ENCODE data around the gene PRKACA. TPM values are rescaled to one million over a fixed set of nuclear protein-coding genes. Genes with fewer than 3 reads are reported as not detected.

The PRKACA gene
- total and polyA plus RNA-seq, 10 of the 15 experiments (the other 5 are each of a cell fraction or from before 2014, with no cell fraction given), result 0.53 to 68.5 (median 11.2) TPM

DNA sequence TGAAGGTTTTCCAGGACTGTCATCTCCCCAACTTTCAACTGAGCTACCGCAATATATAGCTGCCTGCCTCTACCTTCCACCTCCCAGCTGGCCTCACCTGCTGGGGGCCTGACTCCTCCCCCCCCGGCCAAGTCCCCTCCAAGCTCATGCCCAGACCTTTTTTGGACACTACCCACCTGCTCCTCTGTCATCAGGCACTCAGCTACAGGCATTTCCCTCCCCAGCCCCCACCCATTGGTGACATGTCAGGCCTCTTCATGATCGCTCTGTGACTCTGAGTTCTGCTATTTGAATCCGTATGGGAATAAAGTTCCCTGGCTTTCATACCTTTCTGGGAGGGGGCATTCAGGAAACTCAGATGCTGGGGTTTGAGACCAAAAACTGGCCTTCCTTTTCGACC is 1.8 kb downstream of the PRKACA start:
- Histone ChIP-seq H3K4me3 (no peak overlapping the region), H3K4me2 (ENCODE audit: control insufficient read depth, insufficient read depth) (peak overlapping the region; percentile 10; the same call in 1 of the 2 replicates), H4K20me1 (ENCODE audit: control insufficient read depth, insufficient read depth) (no peaks in the 10 kb centered on the region), H3K4me1 (ENCODE audit: control insufficient read depth, insufficient read depth, low read length) (peaks cover 16% of the 10 kb centered on the region), H3K27me3 (replicated peaks in 1 of 2; ENCODE audit: control insufficient read depth in 2 of 2, insufficient read depth in 2 of 2, low read length in 1 of 2) (no peaks in the 10 kb centered on the region), H3K27ac (ENCODE audit: control insufficient read depth, insufficient read depth) (no peak overlapping the region), H3K36me3 (ENCODE audit: control insufficient read depth in 2 of 2, insufficient read depth in 2 of 2, low read length in 1 of 2) (peaks cover 0 to 2% of the 10 kb centered on the region in 2 experiments; a peak in 1 of 4 replicates), H3K9ac (ENCODE audit: control insufficient read depth, insufficient read depth, low read length) (no peak overlapping the region), H3K79me2 (ENCODE audit: control insufficient read depth, insufficient read depth, low read length) (peaks cover 8% of the 10 kb centered on the region), H3K9me3 (replicated peaks; ENCODE audit: control insufficient read depth, insufficient read depth, low read length) (no peaks in the 10 kb centered on the region), H2AFZ (ENCODE audit: control insufficient read depth, low read depth, low read length) (no peak overlapping the region)
- WGBS (ENCODE audit: insufficient coverage, insufficient replicate concordance, low lambda C conversion rate, missing lambda C conversion rate), result 69% methylated on average over 5 of the region's 5 CpGs
- ChIA-PET CTCF (interaction anchor here (0.9 to 5.3 kb wide), 16 partner anchors 13 to 316 kb away, joined by 3 to 38 read pairs (median 7); partner anchors contain the start of genes ASF1B, C19orf67, MISP3 and PKN1), SMC1A (ENCODE audit: uncharacterized antibody, unreplicated experiment) (interaction anchor here (0.7 to 3.0 kb wide), 8 partner anchors 12 to 248 kb away, joined by 3 to 14 read pairs (median 5); partner anchors contain the start of genes ASF1B and MISP3), POLR2A (interaction anchor here (0.5 to 2.0 kb wide), 5 partner anchors 19 to 266 kb away, joined by 3 to 7 read pairs (median 3); partner anchors contain the start of genes ADGRE5 and ASF1B), RAD21 (ENCODE audit: unreplicated experiment) (interaction anchor here (1.0 to 3.0 kb wide), 5 partner anchors 20 to 236 kb away, joined by 4 to 14 read pairs (median 8); partner anchors contain the start of gene ASF1B)
- DNase-seq (ENCODE audit: low read depth, low spot score) (no peak), ATAC-seq (no peak), FAIRE-seq (no peak)
- in situ Hi-C loops (cut with MboI) (no loop called here), intact Hi-C loops (cut with micrococcal nuclease; ENCODE audit: unreplicated experiment) (loop anchor here (5.0 kb wide), 1 partner anchor 33 kb away; no protein-coding TSS in a partner anchor)
- no peak for TF ChIP-seq FOXK2 (IDR thresholded peaks at IDR 0.05)
- TF ChIP-seq, protein P1, sequence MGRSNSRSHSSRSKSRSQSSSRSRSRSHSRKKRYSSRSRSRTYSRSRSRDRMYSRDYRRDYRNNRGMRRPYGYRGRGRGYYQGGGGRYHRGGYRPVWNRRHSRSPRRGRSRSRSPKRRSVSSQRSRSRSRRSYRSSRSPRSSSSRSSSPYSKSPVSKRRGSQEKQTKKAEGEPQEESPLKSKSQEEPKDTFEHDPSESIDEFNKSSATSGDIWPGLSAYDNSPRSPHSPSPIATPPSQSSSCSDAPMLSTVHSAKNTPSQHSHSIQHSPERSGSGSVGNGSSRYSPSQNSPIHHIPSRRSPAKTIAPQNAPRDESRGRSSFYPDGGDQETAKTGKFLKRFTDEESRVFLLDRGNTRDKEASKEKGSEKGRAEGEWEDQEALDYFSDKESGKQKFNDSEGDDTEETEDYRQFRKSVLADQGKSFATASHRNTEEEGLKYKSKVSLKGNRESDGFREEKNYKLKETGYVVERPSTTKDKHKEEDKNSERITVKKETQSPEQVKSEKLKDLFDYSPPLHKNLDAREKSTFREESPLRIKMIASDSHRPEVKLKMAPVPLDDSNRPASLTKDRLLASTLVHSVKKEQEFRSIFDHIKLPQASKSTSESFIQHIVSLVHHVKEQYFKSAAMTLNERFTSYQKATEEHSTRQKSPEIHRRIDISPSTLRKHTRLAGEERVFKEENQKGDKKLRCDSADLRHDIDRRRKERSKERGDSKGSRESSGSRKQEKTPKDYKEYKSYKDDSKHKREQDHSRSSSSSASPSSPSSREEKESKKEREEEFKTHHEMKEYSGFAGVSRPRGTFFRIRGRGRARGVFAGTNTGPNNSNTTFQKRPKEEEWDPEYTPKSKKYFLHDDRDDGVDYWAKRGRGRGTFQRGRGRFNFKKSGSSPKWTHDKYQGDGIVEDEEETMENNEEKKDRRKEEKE (IDR thresholded peaks at IDR 0.05), result no peak
- TF ChIP-seq PAX5 (IDR thresholded peaks at IDR 0.05; ENCODE audit: borderline replicate concordance, low read depth, low read length), result no peak
- TF ChIP-seq NR2F1 (conservative IDR thresholded peaks at IDR 0.05), result no peak
- TF ChIP-seq JUND (IDR thresholded peaks at IDR 0.05; ENCODE audit: low read depth, low read length), result no peak
- no peak for TF ChIP-seq CHD2 (IDR thresholded peaks at IDR 0.05; ENCODE audit: borderline replicate concordance, low read depth, low read length)
- no peak for TF ChIP-seq ZNF274 (IDR thresholded peaks at IDR 0.05; ENCODE audit: insufficient read depth, insufficient read length)
- TF ChIP-seq, protein P2, sequence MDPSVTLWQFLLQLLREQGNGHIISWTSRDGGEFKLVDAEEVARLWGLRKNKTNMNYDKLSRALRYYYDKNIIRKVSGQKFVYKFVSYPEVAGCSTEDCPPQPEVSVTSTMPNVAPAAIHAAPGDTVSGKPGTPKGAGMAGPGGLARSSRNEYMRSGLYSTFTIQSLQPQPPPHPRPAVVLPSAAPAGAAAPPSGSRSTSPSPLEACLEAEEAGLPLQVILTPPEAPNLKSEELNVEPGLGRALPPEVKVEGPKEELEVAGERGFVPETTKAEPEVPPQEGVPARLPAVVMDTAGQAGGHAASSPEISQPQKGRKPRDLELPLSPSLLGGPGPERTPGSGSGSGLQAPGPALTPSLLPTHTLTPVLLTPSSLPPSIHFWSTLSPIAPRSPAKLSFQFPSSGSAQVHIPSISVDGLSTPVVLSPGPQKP (IDR thresholded peaks at IDR 0.05; ENCODE audit: low read depth, low read length), result no peak
- TF ChIP-seq BRCA1 (IDR thresholded peaks at IDR 0.05; ENCODE audit: low read depth, low read length), result no peak
- TF ChIP-seq, protein P3, sequence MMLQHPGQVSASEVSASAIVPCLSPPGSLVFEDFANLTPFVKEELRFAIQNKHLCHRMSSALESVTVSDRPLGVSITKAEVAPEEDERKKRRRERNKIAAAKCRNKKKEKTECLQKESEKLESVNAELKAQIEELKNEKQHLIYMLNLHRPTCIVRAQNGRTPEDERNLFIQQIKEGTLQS (IDR thresholded peaks at IDR 0.05; ENCODE audit: borderline replicate concordance, extremely low read depth, low read depth, low read length), result no peak
- TF ChIP-seq TCF12 (IDR thresholded peaks at IDR 0.05; ENCODE audit: low read depth, low read length), result no peak
- no peak for TF ChIP-seq RAD51 (IDR thresholded peaks at IDR 0.05)
- TF ChIP-seq, protein P4, sequence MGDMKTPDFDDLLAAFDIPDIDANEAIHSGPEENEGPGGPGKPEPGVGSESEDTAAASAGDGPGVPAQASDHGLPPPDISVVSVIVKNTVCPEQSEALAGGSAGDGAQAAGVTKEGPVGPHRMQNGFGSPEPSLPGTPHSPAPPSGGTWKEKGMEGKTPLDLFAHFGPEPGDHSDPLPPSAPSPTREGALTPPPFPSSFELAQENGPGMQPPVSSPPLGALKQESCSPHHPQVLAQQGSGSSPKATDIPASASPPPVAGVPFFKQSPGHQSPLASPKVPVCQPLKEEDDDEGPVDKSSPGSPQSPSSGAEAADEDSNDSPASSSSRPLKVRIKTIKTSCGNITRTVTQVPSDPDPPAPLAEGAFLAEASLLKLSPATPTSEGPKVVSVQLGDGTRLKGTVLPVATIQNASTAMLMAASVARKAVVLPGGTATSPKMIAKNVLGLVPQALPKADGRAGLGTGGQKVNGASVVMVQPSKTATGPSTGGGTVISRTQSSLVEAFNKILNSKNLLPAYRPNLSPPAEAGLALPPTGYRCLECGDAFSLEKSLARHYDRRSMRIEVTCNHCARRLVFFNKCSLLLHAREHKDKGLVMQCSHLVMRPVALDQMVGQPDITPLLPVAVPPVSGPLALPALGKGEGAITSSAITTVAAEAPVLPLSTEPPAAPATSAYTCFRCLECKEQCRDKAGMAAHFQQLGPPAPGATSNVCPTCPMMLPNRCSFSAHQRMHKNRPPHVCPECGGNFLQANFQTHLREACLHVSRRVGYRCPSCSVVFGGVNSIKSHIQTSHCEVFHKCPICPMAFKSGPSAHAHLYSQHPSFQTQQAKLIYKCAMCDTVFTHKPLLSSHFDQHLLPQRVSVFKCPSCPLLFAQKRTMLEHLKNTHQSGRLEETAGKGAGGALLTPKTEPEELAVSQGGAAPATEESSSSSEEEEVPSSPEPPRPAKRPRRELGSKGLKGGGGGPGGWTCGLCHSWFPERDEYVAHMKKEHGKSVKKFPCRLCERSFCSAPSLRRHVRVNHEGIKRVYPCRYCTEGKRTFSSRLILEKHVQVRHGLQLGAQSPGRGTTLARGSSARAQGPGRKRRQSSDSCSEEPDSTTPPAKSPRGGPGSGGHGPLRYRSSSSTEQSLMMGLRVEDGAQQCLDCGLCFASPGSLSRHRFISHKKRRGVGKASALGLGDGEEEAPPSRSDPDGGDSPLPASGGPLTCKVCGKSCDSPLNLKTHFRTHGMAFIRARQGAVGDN (IDR thresholded peaks at IDR 0.05), result no peak
- BruUV-seq (replicated peaks), result TSS peak; percentile 67

Measured in GM12878 (cell line).